ENCODE measurements around the gene MYOD1. TPM values are rescaled to one million over a fixed set of nuclear protein-coding genes. Genes with fewer than 3 reads are reported as not detected.
A peak's percentile ranks its signal among the peaks of the same experiment; 100 is the strongest.

The MYOD1 gene
- total RNA-seq, 1 donor from 2014 or later, result not detected

GRCh38 chr11:17733261-17733660 is 13.9 kb downstream of the MYOD1 start:
- no peak for FAIRE-seq
- no peak for DNase-seq (ENCODE audit: low spot score in 2 of 2)

GRCh38 chr11:17734418-17734911 is 15.1 kb downstream of the MYOD1 start, which contains the start of gene KCNC1:
KCNC1 (plus strand) TSS chr11:17734781; CDS start chr11:17736003, 1,222 bp downstream.
- DNase-seq (ENCODE audit: low spot score in 2 of 2), result peak; percentile 58 to 61
- FAIRE-seq, result no peak

GRCh38 chr11:17734986-17735817 is 15.8 kb downstream of the MYOD1 start:
- DNase-seq (ENCODE audit: low spot score in 2 of 2) (peak; percentile 61 to 66), FAIRE-seq (no peak)

- FAIRE-seq (no peak), DNase-seq (ENCODE audit: low spot score in 2 of 2) (no peak)
Observed at GRCh38 chr11:17735818-17736578, 16.6 kb downstream of the MYOD1 start.

- DNase-seq (ENCODE audit: low spot score in 2 of 2) (no peak), FAIRE-seq (no peak)
Observed at GRCh38 chr11:17736579-17736893, 17.2 kb downstream of the MYOD1 start.

GRCh38 chr11:17736930-17737817 is 17.8 kb downstream of the MYOD1 start:
- no peak for FAIRE-seq
- no peak for DNase-seq (ENCODE audit: low spot score in 2 of 2)

- DNase-seq (ENCODE audit: low spot score in 2 of 2) (no peak), FAIRE-seq (no peak)
Observed at GRCh38 chr11:17738151-17738973, 19.0 kb downstream of the MYOD1 start.

- DNase-seq (ENCODE audit: low spot score in 2 of 2) (no peak), FAIRE-seq (no peak)
Observed at GRCh38 chr11:17739945-17740338, 20.6 kb downstream of the MYOD1 start.

- DNase-seq (ENCODE audit: low spot score in 2 of 2) (no peak), FAIRE-seq (no peak)
Observed at GRCh38 chr11:17740649-17741235, 21.4 kb downstream of the MYOD1 start.

- no peak for FAIRE-seq
- DNase-seq (ENCODE audit: low spot score in 2 of 2), result no peak
Observed at GRCh38 chr11:17741487-17741886, 22.1 kb downstream of the MYOD1 start.

- no peak for DNase-seq (ENCODE audit: low spot score in 2 of 2)
- FAIRE-seq, result no peak
Observed at GRCh38 chr11:17742019-17742418, 22.6 kb downstream of the MYOD1 start.

- no peak for FAIRE-seq
- no peak for DNase-seq (ENCODE audit: low spot score in 2 of 2)
Observed at GRCh38 chr11:17743026-17743807, 23.8 kb downstream of the MYOD1 start.

- DNase-seq (ENCODE audit: low spot score in 2 of 2), result no peak
- no peak for FAIRE-seq
Observed at GRCh38 chr11:17743808-17744119, 24.4 kb downstream of the MYOD1 start.

- FAIRE-seq (no peak), DNase-seq (ENCODE audit: low spot score in 2 of 2) (no peak)
Observed at GRCh38 chr11:17744151-17744940, 25.0 kb downstream of the MYOD1 start.

- FAIRE-seq (no peak), DNase-seq (ENCODE audit: low spot score in 2 of 2) (no peak)
Observed at GRCh38 chr11:17745023-17745772, 25.8 kb downstream of the MYOD1 start.

GRCh38 chr11:17746096-17746495 is 26.7 kb downstream of the MYOD1 start:
- FAIRE-seq (no peak), DNase-seq (ENCODE audit: low spot score in 2 of 2) (no peak)

Measured in frontal cortex (tissue), 4 donors.